GM19240 (cell line): ENCODE measurements around the gene TSPAN1.

Experiments
- DNase-seq: peaks from one replicate; pipeline ENCODE4 v3.0.0; 2011; ENCODE audit warnings: low spot score; ENCODE audit not compliant: insufficient read length

TSPAN1 gene

GRCh38 chr1:46187106-46187869 lies 12.4 kb downstream of the TSPAN1 start:
- no peak for DNase-seq

- DNase-seq: no peak
These were observed 13.6 kb downstream of the TSPAN1 start for GRCh38 chr1:46188295-46189030.

- no peak for DNase-seq
These were observed 15.7 kb downstream of the TSPAN1 start for GRCh38 chr1:46190539-46190938.

- DNase-seq: no peak
These were observed 16.3 kb downstream of the TSPAN1 start for GRCh38 chr1:46191033-46191701.

GRCh38 chr1:46192171-46192570 lies 17.3 kb downstream of the TSPAN1 start:
- no peak for DNase-seq

- no peak for DNase-seq
These were observed 18.4 kb downstream of the TSPAN1 start for GRCh38 chr1:46193285-46193684.

GRCh38 chr1:46193984-46194570 lies 19.2 kb downstream of the TSPAN1 start:
- no peak for DNase-seq

GRCh38 chr1:46194641-46195193 lies 19.8 kb downstream of the TSPAN1 start:
- no peak for DNase-seq

GRCh38 chr1:46196609-46197008 lies 21.7 kb downstream of the TSPAN1 start:
- DNase-seq: no peak

- no peak for DNase-seq
These were observed 22.7 kb downstream of the TSPAN1 start for GRCh38 chr1:46197560-46197963.

GRCh38 chr1:46197964-46198811 lies 23.3 kb downstream of the TSPAN1 start, which contains the start of gene POMGNT1:
TSS of gene POMGNT1 (minus strand) at chr1:46198434. CDS start at chr1:46197821, 613 bp downstream.
- DNase-seq: peak; percentile 95

- DNase-seq: no peak
These were observed 24.4 kb downstream of the TSPAN1 start for GRCh38 chr1:46199233-46199749.

GRCh38 chr1:46203738-46204405 lies 29.0 kb downstream of the TSPAN1 start:
- no peak for DNase-seq

- DNase-seq: no peak
These were observed 29.5 kb downstream of the TSPAN1 start for GRCh38 chr1:46204406-46204742.

- DNase-seq: no peak
These were observed 30.3 kb downstream of the TSPAN1 start for GRCh38 chr1:46205141-46205540.

- DNase-seq: no peak
These were observed 30.9 kb downstream of the TSPAN1 start for GRCh38 chr1:46205791-46206190.

- DNase-seq: no peak
These were observed 31.5 kb downstream of the TSPAN1 start for GRCh38 chr1:46206399-46206798.

GRCh38 chr1:46210561-46210960 lies 35.7 kb downstream of the TSPAN1 start:
- no peak for DNase-seq

GRCh38 chr1:46211051-46211450 lies 36.2 kb downstream of the TSPAN1 start:
- DNase-seq: no peak

GRCh38 chr1:46215504-46215903 lies 40.6 kb downstream of the TSPAN1 start:
- no peak for DNase-seq
